ENCODE measurements around the gene KLF13.
A peak's percentile ranks its signal among the peaks of the same experiment; 100 is the strongest.

The KLF13 gene

GRCh38 chr15:31365655-31366127 is 39.1 kb downstream of the KLF13 start:
- peak; percentile 50 for TF ChIP-seq CTCF (IDR thresholded peaks at IDR 0.05; ENCODE audit: low read depth, low read length)
- in situ Hi-C loops (cut with HindIII; ENCODE audit: low sequenced_read_pairs), result no loop called here
- H3K4me3 ChIP-seq (ENCODE audit: low read depth, low read length), result no peak overlapping the region
- DNase-seq (ENCODE audit: low read depth, low spot score), result peak; percentile 75

- in situ Hi-C loops (cut with HindIII; ENCODE audit: low sequenced_read_pairs), result no loop called here
- DNase-seq (ENCODE audit: low read depth, low spot score), result no peak
- H3K4me3 ChIP-seq (ENCODE audit: low read depth, low read length), result no peak overlapping the region
- no peak for TF ChIP-seq CTCF (IDR thresholded peaks at IDR 0.05; ENCODE audit: low read depth, low read length)
Observed at GRCh38 chr15:31366169-31366734, 39.6 kb downstream of the KLF13 start.

- no peak for DNase-seq (ENCODE audit: low read depth, low spot score)
- no peak for TF ChIP-seq CTCF (IDR thresholded peaks at IDR 0.05; ENCODE audit: low read depth, low read length)
- in situ Hi-C loops (cut with HindIII; ENCODE audit: low sequenced_read_pairs), result no loop called here
- no peak overlapping the region for H3K4me3 ChIP-seq (ENCODE audit: low read depth, low read length)
Observed at GRCh38 chr15:31367021-31367729, 40.5 kb downstream of the KLF13 start.

- TF ChIP-seq CTCF (IDR thresholded peaks at IDR 0.05; ENCODE audit: low read depth, low read length), result no peak
- in situ Hi-C loops (cut with HindIII; ENCODE audit: low sequenced_read_pairs), result no loop called here
- H3K4me3 ChIP-seq (ENCODE audit: low read depth, low read length), result no peak overlapping the region
- no peak for DNase-seq (ENCODE audit: low read depth, low spot score)
Observed at GRCh38 chr15:31367730-31368344, 41.2 kb downstream of the KLF13 start.

- no peak for TF ChIP-seq CTCF (IDR thresholded peaks at IDR 0.05; ENCODE audit: low read depth, low read length)
- DNase-seq (ENCODE audit: low read depth, low spot score), result no peak
- in situ Hi-C loops (cut with HindIII; ENCODE audit: low sequenced_read_pairs), result no loop called here
- H3K4me3 ChIP-seq (ENCODE audit: low read depth, low read length), result no peak overlapping the region
Observed at GRCh38 chr15:31369727-31370126, 43.1 kb downstream of the KLF13 start.

GRCh38 chr15:31371520-31372240 is 45.0 kb downstream of the KLF13 start:
- in situ Hi-C loops (cut with HindIII; ENCODE audit: low sequenced_read_pairs), result no loop called here
- no peak for TF ChIP-seq CTCF (IDR thresholded peaks at IDR 0.05; ENCODE audit: low read depth, low read length)
- no peak for DNase-seq (ENCODE audit: low read depth, low spot score)
- H3K4me3 ChIP-seq (ENCODE audit: low read depth, low read length), result no peak overlapping the region
